Measurements from ENCODE around the gene LBHD2. TPM values are rescaled to one million over a fixed set of nuclear protein-coding genes. Genes with fewer than 3 reads are reported as not detected.

The LBHD2 gene
- total and polyA plus RNA-seq, 2 of the 8 experiments (the other 6 are each of a cell fraction or from before 2014, with no cell fraction given): not detected

- no peak overlapping the region for H3K23ac ChIP-seq (ENCODE audit: insufficient read length)
- no peak overlapping the region; the same call in 1 of the 2 replicates for H4K8ac ChIP-seq (ENCODE audit: extremely low read depth, insufficient read depth, low read length)
- no peaks in the 10 kb centered on the region for H3K36me3 ChIP-seq (ENCODE audit: control insufficient read depth in 2 of 4, insufficient read depth in 4 of 4, low read length in 3 of 4)
- ChIA-PET POLR2A (ENCODE audit: partially characterized antibody) (interaction anchor here (0.6 to 1.7 kb wide), 6 partner anchors 7 to 223 kb away, joined by 3 to 9 read pairs (median 4); partner anchors contain the start of gene EIF5), CTCF (ENCODE audit: partially characterized antibody) (interaction anchor here (0.7 to 1.7 kb wide), 15 partner anchors 8 to 182 kb away, joined by 3 to 6 read pairs (median 3); no protein-coding TSS in a partner anchor)
- peak overlapping the region; percentile 87; the same call in 1 of the 2 replicates for H2BK12ac ChIP-seq (ENCODE audit: low read depth, low read length)
- H3K27ac ChIP-seq (ENCODE audit: low read depth, low read length): no peak overlapping the region
- no peaks in the 10 kb centered on the region; the same call in 1 of the 2 replicates for H3K23me2 ChIP-seq (ENCODE audit: low read depth, low read length)
- H2BK5ac ChIP-seq (ENCODE audit: low read depth, low read length): peak overlapping the region; percentile 83; the same call in 1 of the 2 replicates
- H3K79me1 ChIP-seq (ENCODE audit: low read depth, low read length): no peaks in the 10 kb centered on the region
- H3K4me1 ChIP-seq (replicated peaks in 1 of 4; ENCODE audit: control insufficient read depth in 3 of 4, insufficient read depth in 4 of 4, low read length in 3 of 4): peaks cover 12 to 44% (median 36%) of the 10 kb centered on the region in 4 experiments
- H2BK120ac ChIP-seq (replicated peaks; ENCODE audit: low read depth, low read length): peak overlapping the region; percentile 84
- H3K18ac ChIP-seq (ENCODE audit: extremely low read depth, low read length): peak overlapping the region; percentile 81
- H3K4ac ChIP-seq (replicated peaks; ENCODE audit: insufficient read length, low read depth, low read length): peak overlapping the region; percentile 94
- peak overlapping the region; percentile 98 for H4K91ac ChIP-seq (replicated peaks; ENCODE audit: insufficient read length, low read length)
- no peak overlapping the region for H3K56ac ChIP-seq (replicated peaks; ENCODE audit: insufficient read length, low read depth, low read length)
- peak overlapping the region; percentile 53 to 64; a peak in 3 of 4 replicates for H3K4me2 ChIP-seq (ENCODE audit: insufficient read depth in 1 of 2, low read depth in 2 of 2, low read length in 2 of 2)
- H3K9ac ChIP-seq (replicated peaks in 1 of 4; ENCODE audit: extremely low read depth in 1 of 4, low read depth in 3 of 4, low read length in 3 of 4): no peak overlapping the region
- H2AK5ac ChIP-seq (ENCODE audit: low read depth, low read length): peak overlapping the region; percentile 70; the same call in 1 of the 2 replicates
- H2AFZ ChIP-seq (ENCODE audit: low read length): no peak overlapping the region
- no peak for FAIRE-seq
- H4K20me1 ChIP-seq (replicated peaks in 1 of 2; ENCODE audit: control insufficient read depth in 1 of 2, insufficient read depth in 2 of 2, low read length in 2 of 2): no peaks in the 10 kb centered on the region
- H3K79me2 ChIP-seq (ENCODE audit: control insufficient read depth in 1 of 2, insufficient read depth in 2 of 2, low read length in 2 of 2): no peaks in the 10 kb centered on the region
- peak overlapping the region; percentile 92; the same call in 1 of the 2 replicates for H2BK15ac ChIP-seq (ENCODE audit: low read length)
- WGBS, 2 experiments (ENCODE audit: extremely low coverage in 1 of 2, insufficient coverage in 1 of 2, insufficient read length in 1 of 2, insufficient replicate concordance in 2 of 2, low coverage in 1 of 2, low lambda C conversion rate in 2 of 2, missing lambda C conversion rate in 1 of 2): 34% methylated on average over 14 of the region's 14 CpGs; no CpG with 5 or more reads in 1 of the 2 experiments
- H3K14ac ChIP-seq (ENCODE audit: insufficient read length): no peak overlapping the region
- peaks cover 0 to 4% (median 0%) of the 10 kb centered on the region in 4 experiments; a peak in 3 of 7 replicates for H3K27me3 ChIP-seq (replicated peaks in 1 of 4; ENCODE audit: control insufficient read depth in 3 of 4, extremely low read depth in 1 of 4, insufficient read depth in 3 of 4, low read length in 3 of 4)
- TF ChIP-seq MAX (IDR thresholded peaks at IDR 0.05) (peak; percentile 37; the same call in 1 of the 2 replicates), SIN3A (conservative IDR thresholded peaks at IDR 0.05 in 1 of 2, IDR thresholded peaks at IDR 0.05 in 1 of 2; ENCODE audit: low read depth in 1 of 2, low read length in 2 of 2) (0 out of 4 replicates have a peak, but pooled peaks of 1 of the 2 experiments have one; percentile 35), E2F6 (IDR thresholded peaks at IDR 0.05) (peak; percentile 79; the same call in 1 of the 2 replicates), YY1 (IDR thresholded peaks at IDR 0.05; ENCODE audit: low read depth, low read length) (no peak)
- peak overlapping the region; percentile 97; the same call in 1 of the 2 replicates for H2BK20ac ChIP-seq (ENCODE audit: low read length)
- no peak for DNase-seq (ENCODE audit: low read depth in 1 of 2, low spot score in 2 of 2)
- H4K5ac ChIP-seq (ENCODE audit: insufficient read length, low read depth, low read length): no peak overlapping the region
- no peaks in the 10 kb centered on the region for H3K9me3 ChIP-seq (ENCODE audit: insufficient read depth in 2 of 2, low read depth in 1 of 2, low read length in 1 of 2)
- H3K4me3 ChIP-seq (ENCODE audit: extremely low read depth in 1 of 4, insufficient read depth in 2 of 4, low read depth in 3 of 4, low read length in 4 of 4): peak overlapping the region in 2 of 4 experiments; percentile 5 to 45; a peak in 4 of 8 replicates
Observed at GRCh38 chr14:103110681-103111231, 26.7 kb downstream of the LBHD2 start.
